ENCODE measurements around the gene ADPGK.
"Not testable (repeated sequence)": the region's sequence is repeated elsewhere in the genome, so short reads cannot be mapped to it uniquely, and the experiment has no call there.

The ADPGK gene

DNA sequence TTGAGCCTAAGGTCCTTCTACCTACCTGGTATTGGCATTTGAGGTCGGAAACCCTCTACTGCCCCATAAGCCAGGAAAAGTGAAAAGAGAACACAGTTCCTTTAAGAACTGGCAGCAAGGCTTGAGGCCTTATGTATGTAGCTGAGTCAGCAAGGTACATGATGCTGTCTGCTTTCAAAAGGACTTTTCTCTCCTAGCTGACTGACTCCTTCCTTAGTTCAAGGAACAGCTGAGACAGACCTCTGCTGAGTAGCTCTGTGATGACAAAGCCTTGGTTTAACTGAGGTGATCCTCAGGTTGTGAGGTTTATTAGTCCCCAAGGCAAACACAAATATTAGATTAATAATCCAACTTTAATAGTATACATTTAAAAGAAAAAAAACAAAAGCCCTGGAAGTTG lies 45.8 kb downstream of the ADPGK start:
- no peak for DNase-seq

- DNase-seq, result no peak
Observed at GRCh38 chr15:72737061-72737460, 46.5 kb downstream of the ADPGK start.

- no peak for DNase-seq
Observed at GRCh38 chr15:72735111-72735510, 48.4 kb downstream of the ADPGK start.

GRCh38 chr15:72733941-72734738 lies 49.4 kb downstream of the ADPGK start:
- no peak for DNase-seq

GRCh38 chr15:72732516-72732915 lies 51.0 kb downstream of the ADPGK start:
- DNase-seq, result no peak

GRCh38 chr15:72732086-72732485 lies 51.5 kb downstream of the ADPGK start:
- DNase-seq, result no peak

- DNase-seq, result no peak
Observed at GRCh38 chr15:72728821-72729220, 54.7 kb downstream of the ADPGK start.

DNA sequence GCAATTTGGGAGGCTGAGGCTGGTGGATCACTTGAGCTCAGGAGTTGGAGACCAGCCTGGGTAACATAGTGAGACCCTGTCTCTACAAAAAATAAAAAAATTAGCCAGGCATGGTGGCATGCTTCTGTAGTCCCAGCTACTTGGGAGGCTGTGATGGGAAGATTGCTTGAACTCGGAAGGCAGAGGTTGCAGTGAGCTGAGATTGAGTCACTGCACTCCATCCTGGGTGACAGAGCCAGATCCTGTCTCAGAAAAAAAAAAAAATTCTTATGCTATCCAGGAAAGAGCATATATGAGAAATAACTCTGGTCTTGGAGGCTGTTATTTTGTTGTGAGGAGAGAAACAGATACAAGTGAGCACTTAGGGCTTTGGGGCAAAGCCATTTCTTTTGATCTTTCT lies 55.3 kb downstream of the ADPGK start:
- DNase-seq, result not testable (repeated sequence)

GRCh38 chr15:72727154-72727553 lies 56.4 kb downstream of the ADPGK start:
- DNase-seq, result no peak

GRCh38 chr15:72725851-72726250 lies 57.7 kb downstream of the ADPGK start:
- not testable (repeated sequence) for DNase-seq

- DNase-seq, result no peak
Observed at GRCh38 chr15:72725446-72725845, 58.1 kb downstream of the ADPGK start.

GRCh38 chr15:72724028-72724427 lies 59.5 kb downstream of the ADPGK start:
- no peak for DNase-seq

- DNase-seq, result peak; percentile 71
Observed at GRCh38 chr15:72722071-72722696, 61.4 kb downstream of the ADPGK start.

- not testable (repeated sequence) for DNase-seq
Observed at GRCh38 chr15:72708551-72709303, 74.8 kb downstream of the ADPGK start.

DNA sequence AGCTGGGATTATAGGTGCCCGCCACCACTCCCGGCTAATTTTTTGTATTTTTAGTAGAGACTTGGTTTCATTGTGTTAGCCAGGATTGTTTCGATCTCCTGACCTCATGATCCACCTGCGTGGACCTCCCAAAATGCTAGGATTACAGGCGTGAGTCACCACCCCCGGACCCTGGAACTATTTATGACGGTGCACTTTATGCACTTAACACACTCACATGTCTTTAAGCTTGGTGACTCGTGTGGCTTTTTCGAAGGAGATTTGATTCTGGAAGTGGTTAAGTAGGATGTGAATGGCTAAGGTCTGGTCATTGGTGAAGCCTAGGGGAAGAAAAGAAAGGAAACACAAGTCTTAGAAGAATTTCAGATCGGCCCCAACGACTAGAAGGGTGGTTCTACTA lies 77.3 kb downstream of the ADPGK start:
- DNase-seq, result no peak
